A549 (cell line): ENCODE results near the gene KIRREL1.

ENCODE experiments used
- CBX8 ChIP-seq: fragments of 200-600 bp; sonication (generic); IDR thresholded peaks from 2 replicates; pipeline ENCODE4 v1.6.1; 2016
- CTCF ChIP-seq: fragments of >200 bp; sonication (Bioruptor Twin); formaldehyde crosslinking; IDR thresholded peaks from 3 replicates; pipeline ENCODE4 v1.5.1; 2016
- MAX ChIP-seq: IDR thresholded peaks from 2 replicates; pipeline ENCODE4 v1.6.1; 2012
- RAD21 ChIP-seq, 2 experiments: fragments of >200 bp in 1 of 2; sonication (Bioruptor Twin) in 1 of 2; formaldehyde crosslinking in 1 of 2; IDR thresholded peaks in 1 of 2; conservative IDR thresholded peaks in 1 of 2; 2 replicates in 1 of 2; 3 replicates in 1 of 2; pipeline ENCODE4 v1.6.1; 2012 to 2018; ENCODE audit warnings: inconsistent platforms in 1 of 2
- TP53 ChIP-seq: fragments of 250-450 bp; sonication (Bioruptor Pico); IDR thresholded peaks from 2 replicates; pipeline ENCODE4 v1.5.0; 2021; ENCODE audit warnings: mild to moderate bottlenecking, moderate library complexity

DNA sequence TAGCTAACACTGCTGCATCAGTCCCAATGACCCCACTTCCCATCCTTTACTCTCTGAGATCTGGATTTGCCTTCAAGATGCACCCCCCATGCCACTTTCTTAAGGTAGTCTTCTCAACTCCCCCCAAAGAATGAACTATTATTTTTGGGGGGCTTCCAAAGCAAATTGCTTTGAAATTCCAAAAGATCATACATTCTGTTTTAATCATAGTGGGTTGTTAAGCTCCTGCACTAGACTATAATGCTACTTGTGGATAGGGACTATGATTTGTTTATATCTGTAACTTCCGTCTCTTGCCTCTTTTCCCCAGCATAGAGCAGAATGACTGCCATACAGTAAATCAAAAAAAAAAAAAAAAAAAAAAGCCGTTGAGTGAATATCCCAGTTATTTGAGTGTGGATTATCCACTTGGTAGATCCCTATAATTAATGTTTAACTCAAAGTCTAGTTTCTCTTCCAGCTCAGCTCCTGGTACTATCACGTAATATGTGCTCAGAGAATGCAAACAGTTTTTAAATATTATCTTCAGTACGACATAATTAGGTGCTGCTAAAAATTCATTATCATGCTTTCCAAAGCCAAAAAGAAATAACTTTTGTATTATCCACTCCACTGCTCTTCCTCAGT lies 26.9 kb downstream of the KIRREL1 start:
- TF ChIP-seq CTCF (no peak), TP53 (CRISPR knock-in tag) (no peak), MAX (no peak), CBX8 (no peak), RAD21 (conservative IDR thresholded peaks at IDR 0.05 in 1 of 2, IDR thresholded peaks at IDR 0.05 in 1 of 2) (no peak)
